Endothelial cell of umbilical vein (primary cell): Measurements from ENCODE around the gene SYNCRIP. TPM values are rescaled to one million over a fixed set of nuclear protein-coding genes. Genes with fewer than 3 reads are reported as not detected.
"Not testable (repeated sequence)": the region's sequence is repeated elsewhere in the genome, so short reads cannot be mapped to it uniquely, and the experiment has no call there.

Source experiments
- BruUV-seq: library from RNA; stranded (reverse); fragments of 400-500 nt; replicated peaks from 2 replicates; lab custom pipeline; 2021; lab: Mats Ljungman, UMichigan
- CTCF ChIA-PET: fragments of 300-600, 350-600 bp; sonication (Branson Sonifier 250); formaldehyde crosslinking; loops from one replicate; lab custom pipeline; 2021; ENCODE audit warnings: antibody characterized with exemption, inconsistent platforms; lab: Charles Lee
- POLR2A ChIA-PET: fragments of 300-600, 350-600 bp; sonication (Branson Sonifier 250); formaldehyde crosslinking; loops from one replicate; lab custom pipeline; 2021; ENCODE audit warnings: antibody characterized with exemption, inconsistent platforms; lab: Charles Lee
- DNase-seq: peaks from one replicate; pipeline ENCODE4 v3.0.0-alpha.2; 2011; ENCODE audit warnings: low read depth, low spot score
- FAIRE-seq: peaks from 2 replicates; lab custom pipeline; 2011; peaks lifted over from hg19 to GRCh38; lab: Jason Lieb, UNC
- H2AFZ ChIP-seq: 2 replicates; pipeline ENCODE4 v1.6.0; 2012; ENCODE audit warnings: low read depth, low read length, control low read depth, inconsistent platforms
- H3K27ac ChIP-seq: 2 replicates; pipeline ENCODE4 v1.5.1; 2011; ENCODE audit warnings: low read depth, mild to moderate bottlenecking, control low read depth, low read length, moderate library complexity; ENCODE audit not compliant: insufficient read depth
- H3K27me3 ChIP-seq, 2 experiments: 2 replicates each; pipeline versions ENCODE4 v1.6.0 to v1.6.1; 2011; ENCODE audit warnings: low read length in 2 of 2, mixed read lengths in 1 of 2; ENCODE audit not compliant: control insufficient read depth in 2 of 2, insufficient read depth in 2 of 2
- H3K36me3 ChIP-seq, 2 experiments: 2 replicates in 1 of 2; 3 replicates in 1 of 2; pipeline ENCODE4 v1.5.1; 2011; ENCODE audit warnings: low read length in 2 of 2, mild to moderate bottlenecking in 1 of 2, moderate library complexity in 1 of 2; ENCODE audit not compliant: control insufficient read depth in 2 of 2, insufficient read depth in 2 of 2; ENCODE audit errors: extremely low read depth in 1 of 2
- H3K4me1 ChIP-seq: 3 replicates; pipeline ENCODE4 v1.5.1; 2011; ENCODE audit warnings: mild to moderate bottlenecking, low read length; ENCODE audit not compliant: control insufficient read depth, insufficient read depth; ENCODE audit errors: extremely low read depth
- H3K4me2 ChIP-seq: 2 replicates; pipeline ENCODE4 v1.6.1; 2011; ENCODE audit warnings: low read length, control low read depth, mixed read lengths; ENCODE audit not compliant: insufficient read depth
- H3K4me3 ChIP-seq, 3 experiments: fragments of 200-600 bp in 1 of 3; sonication (generic), shearing (Covaris generic) in 1 of 3; replicated peaks in 1 of 3; 2 replicates each; pipeline ENCODE4 v1.5.1; 2011 to 2016; ENCODE audit warnings: control low read depth in 3 of 3, low read length in 3 of 3, mild to moderate bottlenecking in 2 of 3, inconsistent platforms in 1 of 3, low read depth in 1 of 3, moderate library complexity in 1 of 3; ENCODE audit not compliant: insufficient read depth in 1 of 3
- H3K79me2 ChIP-seq: 2 replicates; pipeline ENCODE4 v1.6.0; 2012; ENCODE audit warnings: low read length, inconsistent platforms; ENCODE audit not compliant: control insufficient read depth, insufficient read depth
- H3K9ac ChIP-seq: replicated peaks from 2 replicates; pipeline ENCODE3; 2011; ENCODE audit warnings: low read length, control low read depth; ENCODE audit not compliant: insufficient read depth; ENCODE audit errors: extremely low read depth
- H3K9me1 ChIP-seq: replicated peaks from 3 replicates; pipeline ENCODE4 v1.6.0; 2011; ENCODE audit warnings: mild to moderate bottlenecking, low read length; ENCODE audit not compliant: control insufficient read depth, insufficient read depth; ENCODE audit errors: extremely low read depth
- H3K9me3 ChIP-seq: replicated peaks from 2 replicates; pipeline ENCODE4 v1.5.1; 2012; ENCODE audit warnings: low read length, inconsistent platforms; ENCODE audit not compliant: control insufficient read depth, insufficient read depth
- H4K20me1 ChIP-seq: replicated peaks from 2 replicates; pipeline ENCODE3; 2011; ENCODE audit warnings: mild to moderate bottlenecking, low read length; ENCODE audit not compliant: control insufficient read depth, insufficient read depth; ENCODE audit errors: extremely low read depth
- EZH2 ChIP-seq: IDR thresholded peaks from 2 replicates; pipeline ENCODE4 v1.6.1; 2012; ENCODE audit warnings: borderline replicate concordance, low read depth, mild to moderate bottlenecking, moderate library complexity, low read length, inconsistent platforms; ENCODE audit not compliant: severe bottlenecking
- dilution Hi-C: fragments of 300-500 bp; cut with MboI; formaldehyde crosslinking; loops from one replicate; pipeline ENCODE4 v1.15.0; 2019; ENCODE audit warnings: low sequenced_read_pairs; ENCODE audit not compliant: extremely low pct_ligation_motif_present
- intact Hi-C: fragments of 100-400 bp; cut with micrococcal nuclease; formaldehyde crosslinking; loops from one replicate; pipeline ENCODE4 v1.10.0; 2022
- polyA plus RNA-seq, 4 experiments: library from polyadenylated mRNA; depleted of rRNA in 3 of 4; stranded (reverse) in 3 of 4; unstranded in 1 of 4; fragments of >200 nt; gene quantifications; 2 replicates each; pipeline versions ENCODE4 v1.2.1 to v1.2.3, GENCODE V29; 2011 to 2012; ENCODE audit warnings: missing spikeins in 1 of 4
- total RNA-seq: library from RNA; stranded (reverse); gene quantifications from 2 replicates; pipeline ENCODE4 v1.2.3, GENCODE V29; 2021

Gene SYNCRIP
- total and polyA plus RNA-seq, 2 donors (not counting 3 experiments of a cell fraction or from before 2014, with no cell fraction given): 16.3 to 155 TPM

- no TSS peak for BruUV-seq
- FAIRE-seq (no peak), DNase-seq (no peak)
- Histone ChIP-seq H3K9me1 (no peaks in the 10 kb centered on the region), H3K4me2 (no peak overlapping the region), H3K9ac (no peak overlapping the region), H3K79me2 (peaks cover 8% of the 10 kb centered on the region), H3K36me3 (no peaks in the 10 kb centered on the region), H3K27me3 (no peaks in the 10 kb centered on the region), H2AFZ (no peak overlapping the region), H3K4me1 (peaks cover 13% of the 10 kb centered on the region), H4K20me1 (no peaks in the 10 kb centered on the region), H3K27ac (no peak overlapping the region), H3K4me3 (no peak overlapping the region), H3K9me3 (no peaks in the 10 kb centered on the region)
- dilution Hi-C loops: no loop called here
- intact Hi-C loops: no loop called here
- CTCF ChIA-PET: no interaction called here
- POLR2A ChIA-PET: no interaction called here
- no peak for TF ChIP-seq EZH2
Observed at GRCh38 chr6:85684133-85684808, 41.6 kb upstream of the SYNCRIP start.

DNA sequence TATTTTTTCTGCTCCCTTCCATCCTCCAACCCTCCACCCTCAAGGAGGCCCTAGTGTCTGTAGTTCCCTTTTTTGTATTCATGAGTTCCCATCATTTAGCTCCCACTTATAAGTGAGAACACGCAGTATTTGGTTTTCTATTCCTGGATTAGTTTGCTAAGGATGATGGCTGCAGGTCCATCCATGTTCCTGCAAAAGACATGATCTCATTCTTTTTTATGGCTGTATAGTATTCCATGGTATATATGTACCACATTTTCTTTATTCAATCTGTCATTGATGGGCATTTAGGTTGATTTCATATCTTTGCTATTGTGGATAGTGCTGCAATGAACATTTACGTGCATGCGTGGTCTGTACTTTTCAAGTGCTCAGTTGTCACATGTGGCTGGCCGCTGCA is 39.2 kb upstream of the SYNCRIP start:
- H3K4me2 ChIP-seq, H4K20me1 ChIP-seq, POLR2A ChIA-PET, H2AFZ ChIP-seq, H3K9me3 ChIP-seq, H3K9ac ChIP-seq, H3K4me3 ChIP-seq, FAIRE-seq, BruUV-seq, DNase-seq, H3K36me3 ChIP-seq, CTCF ChIA-PET, intact Hi-C loops, H3K9me1 ChIP-seq, H3K27me3 ChIP-seq, dilution Hi-C loops, H3K27ac ChIP-seq: not testable (repeated sequence)
- H3K4me1 ChIP-seq: peaks cover 14% of the 10 kb centered on the region
- peaks cover 25% of the 10 kb centered on the region for H3K79me2 ChIP-seq
